HK-2 (cell line): ENCODE measurements around the gene CFAP97D2.
"Not testable (repeated sequence)": the region's sequence is repeated elsewhere in the genome, so short reads cannot be mapped to it uniquely, and the experiment has no call there.

Source experiments
- DNase-seq: peaks from one replicate; pipeline ENCODE4 v3.0.0-alpha.2; 2018; ENCODE audit not compliant: unreplicated experiment

The CFAP97D2 gene

DNA sequence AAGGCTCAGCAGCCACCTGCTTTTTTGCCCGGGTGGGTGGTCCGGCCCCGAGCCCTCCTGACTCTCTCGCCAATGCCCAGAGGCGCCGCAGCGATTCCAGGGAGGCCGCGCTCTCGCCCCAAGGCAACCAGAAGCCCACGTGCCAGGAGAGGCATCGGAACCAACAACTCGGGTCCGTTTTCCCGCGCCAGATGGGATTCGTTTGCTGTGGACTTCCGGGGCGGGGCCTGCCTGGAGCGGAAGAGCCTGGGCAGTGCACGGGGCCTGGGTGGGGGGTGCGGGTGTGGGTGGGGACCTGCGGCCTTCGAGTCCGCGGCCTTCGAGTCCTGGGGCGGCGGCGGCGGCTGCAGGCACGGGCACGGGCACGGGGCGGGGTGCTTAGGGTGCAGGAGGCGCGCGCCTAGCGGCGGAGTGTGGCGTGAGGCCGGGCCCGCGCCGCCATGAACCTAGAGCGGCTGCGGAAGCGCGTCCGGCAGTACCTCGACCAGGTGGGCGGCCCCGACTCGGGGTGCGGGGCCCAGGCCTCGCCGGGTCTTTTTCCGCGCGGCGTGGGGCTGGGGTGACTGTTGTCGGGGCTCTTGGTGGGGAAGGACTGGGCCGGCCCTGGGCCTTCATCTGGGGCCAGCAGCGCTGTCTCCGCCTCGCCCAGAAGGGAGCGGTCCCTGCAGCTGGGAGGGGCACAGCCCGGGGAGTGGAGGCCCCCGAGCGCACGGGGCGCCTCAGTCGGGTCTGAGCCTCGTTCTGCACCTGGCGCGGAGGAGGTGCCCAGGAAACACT, 55.8 kb downstream of the CFAP97D2 start, which contains the start of gene CDC16:
TSS of gene CDC16 (plus strand) at position 253 of the 777 bp plus-strand sequence. CDS start at position 441, 188 bp downstream.
- peak; percentile 87 for DNase-seq

DNA sequence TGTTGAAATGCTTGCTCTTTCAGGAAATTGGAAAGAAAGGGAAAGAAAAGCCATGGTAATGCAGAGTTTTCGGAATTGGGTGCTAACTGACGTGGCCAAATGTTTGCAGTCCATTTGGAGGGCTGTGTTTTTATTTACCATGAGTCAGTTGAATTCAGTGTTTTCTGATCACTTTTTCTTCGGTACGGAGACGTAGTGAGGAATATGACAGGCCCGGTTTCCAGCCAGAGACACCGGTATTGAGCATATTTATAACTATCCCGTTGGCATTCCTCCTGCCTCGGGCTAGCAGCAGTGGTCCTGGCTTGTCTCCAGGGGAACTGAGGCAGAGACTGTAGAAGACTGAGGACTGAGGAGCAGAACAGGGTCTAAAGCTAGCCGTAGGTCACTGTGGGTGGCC, 56.6 kb downstream of the CFAP97D2 start:
- DNase-seq = no peak

GRCh38 chr13:114236227-114236626, 57.2 kb downstream of the CFAP97D2 start:
- DNase-seq = no peak

GRCh38 chr13:114237415-114238112, 58.5 kb downstream of the CFAP97D2 start:
- no peak for DNase-seq

- DNase-seq = no peak
These were observed 62.9 kb downstream of the CFAP97D2 start for GRCh38 chr13:114241918-114242317.

DNA sequence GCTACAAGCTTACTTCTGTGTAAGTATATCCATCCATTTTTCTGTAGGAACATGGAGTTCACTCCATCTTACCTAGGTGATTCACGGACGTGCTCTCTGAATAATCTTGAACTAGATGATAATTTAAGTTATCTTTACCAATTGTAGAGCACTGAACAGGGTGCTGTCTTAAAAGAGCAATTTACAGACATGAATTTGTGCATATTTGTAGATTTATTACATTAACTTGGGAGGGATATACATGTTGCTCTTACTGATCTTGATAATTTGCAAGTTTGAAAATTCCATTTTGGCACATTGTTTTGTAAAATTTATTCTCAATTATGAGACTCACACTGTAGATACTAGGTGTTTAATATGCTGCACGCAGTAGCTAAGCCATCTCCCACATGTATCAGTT, 64.9 kb downstream of the CFAP97D2 start:
- DNase-seq = no peak

DNA sequence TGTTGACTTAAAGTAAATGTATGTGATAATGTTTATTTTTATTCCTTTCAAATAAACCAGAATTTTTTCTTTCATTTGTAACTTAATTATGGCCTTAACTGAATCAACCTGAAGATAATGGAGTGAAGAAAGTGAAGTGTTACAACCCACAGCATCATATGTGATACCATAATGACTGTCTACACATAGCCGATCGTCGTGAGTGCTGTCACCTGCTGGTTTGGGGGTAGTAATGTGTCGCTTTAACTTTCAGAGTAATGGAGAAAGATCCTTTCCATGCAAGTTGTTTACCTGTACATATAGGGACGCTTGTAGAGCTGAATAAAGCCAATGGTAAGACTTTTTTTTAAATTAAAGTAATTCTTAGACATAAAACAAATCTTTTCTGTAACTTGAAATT, 65.6 kb downstream of the CFAP97D2 start:
- DNase-seq = no peak

- no peak for DNase-seq
These were observed 69.0 kb downstream of the CFAP97D2 start for GRCh38 chr13:114248011-114248410.

DNA sequence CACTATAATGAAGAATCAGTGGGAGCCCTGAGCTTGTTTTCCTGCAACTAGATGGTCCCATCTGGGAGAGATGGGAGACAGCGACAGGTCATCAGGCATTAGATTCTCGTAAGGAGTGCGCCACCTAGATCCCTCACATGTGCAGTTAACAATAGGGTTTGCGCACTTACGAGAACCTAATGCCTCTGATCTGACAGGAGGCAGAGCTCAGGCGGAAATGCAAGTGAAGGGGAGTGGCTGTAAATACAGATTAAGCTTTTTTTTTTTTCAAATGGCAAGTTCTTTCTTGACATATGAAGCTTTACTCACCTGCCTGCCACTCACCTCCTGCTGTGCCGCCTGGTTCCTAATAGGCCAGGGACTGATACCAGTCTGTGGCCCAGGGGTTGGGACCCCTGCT, 70.0 kb downstream of the CFAP97D2 start:
- DNase-seq = no peak

DNA sequence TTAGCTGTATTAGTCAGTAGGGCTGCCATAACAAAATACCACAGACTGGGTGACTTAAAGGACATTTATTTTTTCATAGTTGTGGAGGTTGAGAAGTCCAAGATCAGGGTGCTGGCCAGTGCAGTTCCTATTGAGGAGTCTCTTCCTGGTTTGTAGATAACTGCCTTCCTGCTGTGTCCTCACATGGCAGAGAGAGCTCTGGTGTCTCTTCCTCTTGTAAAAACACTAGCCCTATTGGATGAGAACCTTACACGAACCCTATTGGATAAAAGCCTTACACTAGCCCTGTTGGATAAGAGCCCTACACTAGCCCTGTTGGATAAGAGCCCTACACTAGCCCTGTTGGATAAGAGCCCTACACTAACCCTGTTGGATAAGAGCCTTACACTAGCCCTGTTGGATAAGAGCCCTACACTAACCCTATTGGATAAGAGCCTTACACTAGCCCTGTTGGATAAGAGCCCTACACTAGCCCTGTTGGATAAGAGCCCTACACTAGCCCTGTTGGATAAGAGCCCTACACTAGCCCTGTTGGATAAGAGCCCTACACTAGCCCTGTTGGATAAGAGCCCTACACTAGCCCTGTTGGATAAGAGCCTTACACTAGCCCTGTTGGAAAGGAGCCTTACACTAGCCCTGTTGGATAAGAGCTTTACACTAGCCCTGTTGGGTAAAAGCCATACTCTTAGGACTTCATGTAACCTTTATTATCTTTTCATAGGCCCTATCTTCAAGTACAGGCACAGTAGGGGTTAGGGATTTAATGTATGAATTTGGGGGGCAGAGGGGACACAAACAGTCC, 72.8 kb downstream of the CFAP97D2 start:
- not testable (repeated sequence) for DNase-seq

DNA sequence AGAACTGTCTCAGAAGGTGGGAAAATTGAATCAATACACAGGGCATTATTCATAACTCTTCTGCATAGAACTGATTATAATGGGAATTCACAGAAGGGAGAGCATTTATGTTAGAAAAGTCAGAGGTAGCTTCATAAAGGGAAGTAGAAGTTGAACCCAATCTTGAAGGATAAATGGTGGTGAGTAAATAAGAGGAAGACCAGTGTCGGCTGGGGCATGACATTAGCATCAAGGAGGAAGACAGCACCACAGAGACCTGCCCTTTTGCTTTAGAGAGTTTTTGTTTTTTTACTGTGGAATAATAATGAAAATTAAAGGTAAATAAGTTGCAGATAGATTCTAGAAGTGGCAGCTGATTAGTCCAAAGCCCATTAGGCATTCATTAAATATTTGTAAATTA, 77.5 kb downstream of the CFAP97D2 start:
- no peak for DNase-seq

DNA sequence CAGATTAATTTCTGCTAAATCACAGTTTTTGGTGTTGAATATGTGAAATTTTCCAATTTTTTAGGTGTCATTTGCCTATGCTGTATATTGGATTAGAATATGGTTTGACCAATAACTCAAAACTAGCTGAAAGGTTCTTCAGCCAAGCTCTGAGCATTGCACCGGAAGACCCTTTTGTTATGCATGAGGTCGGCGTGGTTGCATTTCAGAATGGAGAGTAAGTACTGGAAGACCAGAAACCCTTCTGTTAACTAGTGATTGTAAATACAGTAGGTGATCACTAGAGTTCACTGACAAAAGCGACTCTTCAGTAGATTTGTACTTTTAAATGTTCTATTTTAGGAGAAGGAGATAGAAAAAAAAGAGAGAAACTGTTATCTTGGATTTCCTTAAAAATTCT, 78.0 kb downstream of the CFAP97D2 start:
- no peak for DNase-seq

DNA sequence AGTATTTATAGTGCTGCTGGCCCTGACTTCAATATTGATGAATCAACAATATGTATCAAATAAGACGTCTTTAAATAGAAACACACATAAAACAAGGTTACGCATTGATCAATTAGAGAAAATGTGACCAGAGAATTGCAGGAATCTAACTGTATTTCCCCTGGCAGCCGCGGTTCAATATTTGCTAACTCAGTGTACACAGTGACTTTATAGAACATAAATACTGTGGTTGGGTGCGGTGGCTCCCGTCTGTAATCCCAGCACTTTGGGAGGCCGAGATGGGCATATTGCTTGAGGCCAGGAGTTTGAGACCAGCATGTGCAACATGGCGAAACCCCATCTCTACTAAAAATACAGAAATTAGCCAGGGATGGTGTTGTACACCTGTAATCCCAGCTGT, 79.5 kb downstream of the CFAP97D2 start:
- DNase-seq = no peak

- no peak for DNase-seq
These were observed 80.3 kb downstream of the CFAP97D2 start for GRCh38 chr13:114259374-114259773.

DNA sequence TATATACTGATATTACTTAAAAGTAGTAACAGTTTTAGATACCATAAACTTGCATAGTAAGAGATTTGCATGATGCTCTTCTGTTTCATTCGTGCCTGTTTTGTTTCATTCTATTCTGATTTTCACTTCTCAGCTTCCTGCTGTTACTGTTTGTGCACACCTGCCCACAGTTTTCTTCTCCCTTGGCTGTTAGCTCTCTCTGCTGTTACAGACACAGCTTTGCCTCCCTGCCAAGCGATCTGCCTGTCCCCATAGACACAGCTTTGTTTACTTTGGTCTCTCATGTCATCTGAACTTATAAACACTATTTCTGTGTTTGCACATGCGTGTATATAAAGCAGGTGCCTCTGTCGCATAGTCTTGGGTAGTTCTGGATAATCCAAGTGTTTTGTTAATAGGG, 80.9 kb downstream of the CFAP97D2 start:
- no peak for DNase-seq

- no peak for DNase-seq
These were observed 81.8 kb downstream of the CFAP97D2 start for GRCh38 chr13:114260814-114261213.

DNA sequence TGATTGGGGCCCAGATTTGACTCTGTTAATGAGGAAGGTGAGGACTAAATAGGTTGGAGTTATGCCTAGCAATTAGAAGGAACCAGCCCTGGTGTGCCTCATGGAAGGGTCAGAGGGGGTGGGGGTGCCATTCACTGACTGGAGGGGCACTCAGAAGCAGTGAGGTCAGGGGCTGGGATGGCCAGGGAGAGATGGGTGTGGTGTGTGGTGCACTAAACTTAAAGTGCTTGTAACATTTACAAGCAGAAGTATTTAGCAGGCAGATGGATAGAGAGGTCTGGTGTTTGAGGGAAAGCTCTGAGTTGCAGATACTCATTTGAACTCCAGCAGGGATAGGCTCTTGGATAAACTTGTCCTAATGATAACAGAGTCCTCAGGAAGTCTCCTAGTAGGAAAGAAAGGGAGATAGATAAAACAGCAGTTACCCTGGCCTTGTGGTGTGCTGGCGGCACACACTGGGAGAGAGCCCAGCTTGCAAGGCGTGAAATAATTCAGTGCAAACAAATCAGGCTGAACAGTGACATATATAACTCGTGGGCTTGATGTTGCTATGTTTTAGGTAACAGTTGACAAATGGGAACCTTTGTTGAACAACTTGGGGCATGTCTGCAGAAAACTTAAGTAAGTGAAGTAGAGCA, 82.4 kb downstream of the CFAP97D2 start:
- DNase-seq = no peak

GRCh38 chr13:114263578-114263977, 84.5 kb downstream of the CFAP97D2 start:
- no peak for DNase-seq

- not testable (repeated sequence) for DNase-seq
These were observed 85.3 kb downstream of the CFAP97D2 start for GRCh38 chr13:114264313-114264712.

DNA sequence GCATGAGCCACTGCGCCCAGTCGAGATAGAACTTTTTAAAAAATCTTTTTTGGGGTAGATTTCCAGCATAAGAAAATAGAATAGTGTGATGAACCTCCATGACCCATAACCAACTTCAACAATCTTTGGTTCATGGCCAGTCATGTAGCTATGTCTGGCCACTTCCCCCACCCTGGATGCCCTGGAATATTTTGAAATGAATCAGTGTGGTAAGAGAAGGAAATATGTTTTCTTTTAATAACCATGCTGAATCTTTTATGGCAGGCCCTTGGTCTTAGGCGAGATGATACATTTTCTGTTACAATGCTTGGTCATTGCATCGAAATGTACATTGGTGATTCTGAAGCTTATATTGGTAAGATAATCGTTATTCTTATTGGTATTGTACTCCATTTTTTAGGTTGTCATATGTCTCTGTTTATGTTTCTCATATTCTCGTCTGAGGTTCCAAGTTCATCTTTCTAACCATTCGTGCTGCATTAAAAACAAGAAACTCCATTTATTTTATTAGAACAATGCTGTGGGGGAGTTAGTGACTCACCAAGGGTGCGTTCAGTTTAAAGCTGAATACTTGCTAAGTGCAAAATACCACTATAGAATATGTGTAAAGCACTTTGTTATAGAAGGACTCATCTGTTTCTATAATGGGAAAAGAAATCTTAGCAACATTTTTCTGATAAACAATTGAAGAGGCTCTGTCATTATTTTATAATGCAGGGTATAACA, 86.0 kb downstream of the CFAP97D2 start:
- DNase-seq = no peak

GRCh38 chr13:114266241-114266640, 87.2 kb downstream of the CFAP97D2 start:
- DNase-seq = no peak
